ENCODE results near the gene ZRANB2. TPM values are rescaled to one million over a fixed set of nuclear protein-coding genes. Genes with fewer than 3 reads are reported as not detected.

ZRANB2 gene
- total RNA-seq, 1 experiment from 2014 or later: 50.5 TPM

DNA sequence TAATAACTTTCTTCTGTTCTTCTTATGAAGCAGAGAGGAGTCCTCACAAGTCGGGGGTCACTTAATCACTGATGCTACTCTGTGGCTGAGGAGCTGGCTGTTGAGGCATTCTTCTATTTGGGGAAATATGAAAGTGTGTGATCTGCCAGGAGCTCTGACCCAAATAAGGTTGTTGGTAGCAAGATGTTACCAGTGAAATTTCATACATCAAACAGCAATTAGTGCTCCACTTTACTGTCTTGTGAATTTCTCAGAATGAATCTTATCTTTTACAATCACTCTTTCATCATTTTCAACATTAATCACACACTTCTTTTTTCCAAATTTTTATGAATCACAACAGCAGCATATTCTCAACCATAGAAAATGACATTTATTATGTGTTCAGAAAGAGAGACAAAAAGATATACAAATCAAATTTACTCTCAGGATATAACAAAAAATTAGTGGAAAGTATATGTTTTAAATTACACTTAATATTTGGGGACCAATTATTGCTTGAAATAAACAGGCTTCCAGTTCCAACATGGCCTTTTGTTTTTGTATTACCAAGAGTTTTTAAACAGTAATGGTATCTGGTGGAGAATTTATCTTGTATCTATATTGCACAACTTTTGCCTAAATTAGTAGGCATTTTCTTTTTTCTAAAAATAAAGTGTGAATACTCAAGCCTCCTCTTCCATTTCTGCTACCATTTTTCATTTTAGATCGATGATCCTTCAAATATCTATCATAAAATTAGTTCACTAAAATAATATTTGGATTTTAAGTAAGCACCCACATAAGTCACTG, 42.8 kb downstream of the ZRANB2 start:
- no peak for DNase-seq (ENCODE audit: low spot score)

DNA sequence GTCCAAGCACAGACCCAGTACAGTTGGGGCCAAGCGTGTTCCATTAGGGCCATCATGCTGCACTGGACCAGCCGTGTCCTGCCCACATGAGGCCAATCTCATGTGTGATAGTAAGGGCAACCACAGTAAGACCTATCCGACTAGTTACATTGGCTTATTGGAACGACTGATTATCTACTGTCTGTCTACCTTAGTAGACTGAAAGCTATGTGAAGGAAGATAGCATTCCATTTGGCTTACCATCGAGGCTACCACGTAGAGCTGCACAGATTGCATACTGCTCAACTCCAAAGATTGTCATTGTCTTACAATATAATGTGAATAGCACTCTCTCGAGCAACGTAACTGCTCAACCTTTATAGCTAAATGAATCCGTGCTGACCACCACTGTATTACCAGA, 43.8 kb downstream of the ZRANB2 start:
- DNase-seq (ENCODE audit: low spot score): no peak
- in situ Hi-C loops (cut with HindIII; ENCODE audit: low sequenced_read_pairs): no loop called here

More for the DNA sequence above, 42.8 kb downstream of the ZRANB2 start:
- in situ Hi-C loops (cut with HindIII; ENCODE audit: low sequenced_read_pairs): no loop called here

DNA sequence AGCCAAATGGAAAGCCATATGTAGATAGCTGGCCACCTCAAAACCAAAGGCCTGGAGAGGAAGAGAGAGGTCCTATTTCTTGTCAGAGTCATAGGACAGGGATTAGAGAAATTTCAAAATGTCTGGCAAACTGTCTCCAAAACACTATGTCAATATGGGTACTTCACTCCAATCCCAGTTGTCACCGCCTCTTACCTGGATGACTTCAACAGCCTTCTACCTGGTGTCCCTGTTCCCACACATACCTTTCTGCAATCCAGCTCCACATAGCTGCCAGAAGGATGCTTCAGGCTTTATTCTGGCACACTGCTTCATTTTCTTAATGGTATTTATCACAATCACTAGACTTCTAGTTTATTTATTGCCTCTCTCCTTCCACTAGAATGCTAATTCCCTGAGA, 47.7 kb downstream of the ZRANB2 start:
- in situ Hi-C loops (cut with HindIII; ENCODE audit: low sequenced_read_pairs): no loop called here
- DNase-seq (ENCODE audit: low spot score): no peak

DNA sequence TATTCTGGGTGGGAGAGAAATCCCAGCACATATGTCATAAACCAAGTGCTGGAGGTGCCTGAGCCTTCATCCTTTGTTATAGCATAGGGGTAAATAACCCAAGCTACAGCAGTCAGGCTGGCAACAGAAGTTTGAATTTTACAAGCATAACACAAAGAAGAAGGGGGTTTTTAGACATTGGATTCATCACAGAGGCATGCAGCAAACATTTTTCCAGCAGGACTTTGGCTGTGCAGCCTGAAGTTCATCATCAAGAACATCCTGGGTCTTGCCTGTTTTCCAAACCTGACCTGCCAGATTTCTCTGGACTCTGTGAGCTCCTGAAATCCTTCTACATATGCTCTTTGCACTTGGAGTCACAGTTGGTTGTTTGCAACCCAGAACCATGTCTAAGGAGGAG, 49.4 kb downstream of the ZRANB2 start:
- DNase-seq (ENCODE audit: low spot score): no peak
- in situ Hi-C loops (cut with HindIII; ENCODE audit: low sequenced_read_pairs): no loop called here

DNA sequence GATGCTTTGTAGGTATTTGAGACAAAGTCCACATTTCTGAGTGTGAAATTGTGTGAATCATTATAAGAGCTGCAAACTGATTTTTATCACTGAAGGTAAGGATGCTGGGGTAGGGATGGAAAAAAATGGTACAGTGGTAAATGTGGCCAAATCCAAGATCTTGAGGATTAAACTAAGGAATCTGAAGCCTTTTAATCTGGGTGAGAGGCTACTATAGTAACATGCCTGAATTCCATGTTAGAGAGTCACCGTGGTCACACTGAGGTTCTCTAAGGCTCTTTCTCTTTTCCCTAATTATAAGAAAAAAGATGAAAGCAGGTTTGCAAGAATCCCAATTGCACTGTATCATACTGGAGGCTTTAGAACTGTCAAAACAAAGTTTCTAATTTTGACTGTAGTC, 50.8 kb downstream of the ZRANB2 start:
- in situ Hi-C loops (cut with HindIII; ENCODE audit: low sequenced_read_pairs): no loop called here
- DNase-seq (ENCODE audit: low spot score): no peak

DNA sequence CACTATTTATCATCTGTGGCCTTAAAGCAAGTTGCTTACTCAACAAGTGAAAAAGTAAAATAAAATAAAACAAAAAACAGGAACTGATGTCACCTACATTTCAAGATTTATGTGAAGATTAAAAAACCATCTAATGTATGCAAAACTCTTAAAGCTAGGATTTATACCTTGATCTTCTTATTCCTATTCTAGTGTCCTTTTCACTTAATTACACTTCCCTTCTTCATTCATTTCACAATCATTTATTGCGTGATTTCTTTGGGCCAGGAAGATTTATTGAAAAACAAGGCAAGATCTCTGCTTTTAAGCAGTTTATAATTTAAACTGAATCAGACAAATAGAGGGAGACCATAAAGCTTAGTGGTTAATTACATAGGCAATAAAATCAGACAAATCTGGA, 51.9 kb downstream of the ZRANB2 start:
- in situ Hi-C loops (cut with HindIII; ENCODE audit: low sequenced_read_pairs): no loop called here
- DNase-seq (ENCODE audit: low spot score): no peak

DNA sequence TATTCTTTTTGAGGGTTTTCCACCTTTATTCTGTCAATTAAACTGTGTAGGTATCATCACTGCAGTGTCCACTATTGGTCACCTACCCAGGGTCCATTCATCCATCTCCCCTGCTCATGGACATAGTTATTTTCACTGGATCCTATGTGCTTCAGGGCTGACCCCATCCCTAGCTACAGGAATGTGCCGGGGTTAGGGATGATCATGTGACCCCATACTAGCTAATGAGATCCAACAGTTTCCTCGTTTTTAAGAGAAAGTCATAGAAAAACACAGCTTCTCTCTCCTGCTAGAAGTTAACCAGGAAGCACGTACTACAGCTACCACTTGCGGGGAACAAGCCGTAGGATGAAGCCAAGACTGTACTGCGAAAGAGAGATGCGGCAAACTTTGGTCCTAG, 52.8 kb downstream of the ZRANB2 start:
- no peak for DNase-seq (ENCODE audit: low spot score)
- in situ Hi-C loops (cut with HindIII; ENCODE audit: low sequenced_read_pairs): no loop called here

DNA sequence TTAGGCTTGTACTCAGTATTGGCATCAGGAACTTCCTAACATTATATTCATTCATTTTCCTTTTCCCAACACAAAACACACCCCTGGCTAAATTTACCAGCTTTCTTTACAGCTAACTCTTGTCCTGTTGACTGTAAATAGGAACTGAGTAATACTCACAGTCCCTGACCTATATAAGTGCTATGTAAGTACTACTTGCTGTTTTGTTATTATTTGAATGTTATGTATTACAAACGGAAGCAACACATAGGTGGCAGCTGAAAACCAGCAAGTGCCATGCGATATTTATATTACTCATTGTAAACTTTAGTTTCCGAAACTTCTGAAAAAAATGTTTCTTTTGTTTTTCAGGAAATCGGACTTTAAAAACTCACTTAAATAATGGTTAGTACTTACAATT, 54.7 kb downstream of the ZRANB2 start:
- no peak for DNase-seq (ENCODE audit: low spot score)
- in situ Hi-C loops (cut with HindIII; ENCODE audit: low sequenced_read_pairs): no loop called here

DNA sequence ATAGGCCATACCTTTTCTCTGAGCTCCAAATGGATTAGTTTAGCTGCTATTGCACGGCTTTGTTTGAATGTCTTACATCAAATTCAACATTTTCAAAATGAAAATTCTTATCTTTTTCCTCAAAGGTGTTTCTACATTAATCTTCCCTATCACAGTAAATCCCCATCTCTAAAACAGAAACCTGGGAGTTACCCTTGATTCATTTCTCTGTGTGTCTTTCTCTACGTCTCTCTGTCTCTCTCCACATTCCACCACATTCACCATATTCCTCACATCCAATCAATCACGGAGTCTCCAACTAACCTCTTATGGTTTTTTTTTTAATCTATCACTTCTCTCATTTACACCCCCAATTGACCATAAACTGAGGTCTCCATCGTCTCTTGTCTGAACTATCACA, 57.3 kb downstream of the ZRANB2 start:
- in situ Hi-C loops (cut with HindIII; ENCODE audit: low sequenced_read_pairs): no loop called here
- no peak for DNase-seq (ENCODE audit: low spot score)

DNA sequence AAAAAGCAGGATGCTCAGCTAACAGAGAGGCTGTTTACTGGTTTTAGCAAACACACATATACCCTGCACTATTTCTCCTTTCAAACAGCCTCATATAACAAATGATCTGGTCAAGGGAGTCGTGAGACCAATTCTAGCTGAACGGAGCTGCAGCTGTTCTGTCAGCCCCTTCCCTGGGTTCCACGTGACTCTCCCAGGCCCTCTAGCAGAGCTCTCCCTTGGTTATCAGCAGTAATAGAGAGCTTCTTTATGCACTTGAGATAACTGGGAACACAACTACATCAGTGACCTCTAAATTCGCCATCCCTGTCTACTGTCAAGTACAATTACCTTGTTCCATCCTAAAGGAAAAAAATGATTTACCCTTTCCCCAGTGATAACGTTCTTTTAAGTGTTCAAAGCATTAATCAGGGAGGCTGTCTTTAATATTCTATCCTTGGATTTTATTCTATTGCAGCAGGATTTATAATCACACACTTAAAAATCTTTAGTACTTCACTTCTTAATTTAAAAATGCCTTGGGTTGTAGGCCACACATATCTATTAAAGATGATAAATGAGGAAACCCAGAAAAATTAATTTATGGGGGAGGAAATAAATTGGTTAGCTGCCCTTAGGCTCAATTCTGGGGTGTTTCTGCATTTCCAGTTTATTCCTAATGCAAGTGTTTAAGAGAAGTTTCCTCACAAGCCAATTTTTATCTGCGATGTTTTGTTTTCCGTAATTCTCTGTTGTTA, 61.4 kb downstream of the ZRANB2 start:
- no peak for DNase-seq (ENCODE audit: low spot score)

DNA sequence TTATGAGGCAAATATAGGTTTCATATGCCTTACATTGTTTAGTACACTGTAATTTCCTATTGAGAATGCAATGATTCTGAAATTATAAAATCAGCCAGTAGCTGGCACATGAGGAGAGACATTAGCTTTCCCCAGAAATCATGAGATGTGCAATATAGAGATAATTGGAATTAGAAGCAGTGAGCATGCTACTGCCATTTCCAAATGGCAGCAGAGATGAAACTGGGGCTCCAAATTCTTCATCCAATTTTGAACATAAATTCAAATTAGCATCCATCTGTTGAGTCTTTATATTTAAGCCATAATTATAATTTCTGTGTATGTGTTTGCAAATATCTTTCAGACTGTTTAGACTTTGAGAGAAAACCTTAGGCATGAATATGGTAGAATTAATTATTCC, 62.0 kb downstream of the ZRANB2 start:
- DNase-seq (ENCODE audit: low spot score): no peak
- in situ Hi-C loops (cut with HindIII; ENCODE audit: low sequenced_read_pairs): no loop called here

More for the DNA sequence above, 61.4 kb downstream of the ZRANB2 start:
- in situ Hi-C loops (cut with HindIII; ENCODE audit: low sequenced_read_pairs): no loop called here

DNA sequence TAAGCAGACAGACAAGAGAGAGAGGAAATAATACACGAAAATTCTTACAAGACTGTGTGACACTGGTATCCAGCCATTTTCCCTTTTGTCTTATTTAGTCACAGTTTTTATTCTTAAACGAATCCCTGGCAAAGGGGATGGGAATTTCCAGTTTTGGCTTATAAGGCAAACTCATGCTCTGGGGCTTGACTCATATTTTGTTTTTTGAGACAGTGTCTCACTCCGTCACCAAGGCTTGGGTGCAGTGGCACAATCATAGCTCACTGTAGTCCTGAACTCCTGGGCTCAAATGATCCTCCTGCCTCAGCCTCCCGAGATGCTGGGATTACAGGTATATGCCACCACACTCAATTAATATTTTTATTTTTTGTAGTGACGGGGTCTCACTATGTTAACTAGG, 65.1 kb downstream of the ZRANB2 start:
- in situ Hi-C loops (cut with HindIII; ENCODE audit: low sequenced_read_pairs): no loop called here
- no peak for DNase-seq (ENCODE audit: low spot score)

DNA sequence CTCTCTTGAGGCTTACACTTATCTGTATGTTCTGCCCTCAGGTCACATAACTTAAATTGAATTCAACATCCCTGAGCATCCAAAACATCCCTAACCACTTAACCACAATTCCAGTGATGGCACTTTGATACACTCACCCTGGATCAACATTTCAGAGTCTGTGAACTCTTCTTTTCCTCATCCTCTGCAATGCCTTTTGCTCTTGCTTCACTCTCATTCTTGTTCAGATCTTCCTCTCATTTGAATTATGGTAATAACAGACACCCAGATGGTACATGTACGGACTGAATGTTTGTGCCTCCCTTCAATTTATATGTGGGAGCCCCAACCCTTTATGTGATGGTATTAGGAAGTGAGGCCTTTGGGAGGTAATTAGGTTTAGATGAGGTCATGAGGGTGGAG, 66.7 kb downstream of the ZRANB2 start:
- in situ Hi-C loops (cut with HindIII; ENCODE audit: low sequenced_read_pairs): no loop called here

More for the DNA sequence above, 66.7 kb downstream of the ZRANB2 start:
- no peak for DNase-seq (ENCODE audit: low spot score)

Other genes starting within 250 kb of the ZRANB2 start
- not detected in 2 replicates for gene PTGER3, start 33.2 kb downstream of the ZRANB2 start, total RNA-seq (2014; rRNA removed; shearing (Covaris generic))

All from G401 (cell line).